Activated CD4-positive, CD25-positive, alpha-beta regulatory T cell treated with anti-CD3 and anti-CD28 coated beads, Interleukin-2, amount 50 U/mL, for 16 hours (primary cell): ENCODE measurements around the gene FSTL1.

Experiments
- DNase-seq: peaks from one replicate; pipeline ENCODE4 v3.0.0-alpha.2; 2020; ENCODE audit warnings: low read depth, low spot score

Gene FSTL1, protein sequence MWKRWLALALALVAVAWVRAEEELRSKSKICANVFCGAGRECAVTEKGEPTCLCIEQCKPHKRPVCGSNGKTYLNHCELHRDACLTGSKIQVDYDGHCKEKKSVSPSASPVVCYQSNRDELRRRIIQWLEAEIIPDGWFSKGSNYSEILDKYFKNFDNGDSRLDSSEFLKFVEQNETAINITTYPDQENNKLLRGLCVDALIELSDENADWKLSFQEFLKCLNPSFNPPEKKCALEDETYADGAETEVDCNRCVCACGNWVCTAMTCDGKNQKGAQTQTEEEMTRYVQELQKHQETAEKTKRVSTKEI

GRCh38 chr3:120450600-120451271 is at the start of gene FSTL1:
Gene FSTL1, minus strand, starts transcription at chr3:120450992. Its CDS starts 246 bp downstream, at chr3:120450746.
- no peak for DNase-seq

DNA sequence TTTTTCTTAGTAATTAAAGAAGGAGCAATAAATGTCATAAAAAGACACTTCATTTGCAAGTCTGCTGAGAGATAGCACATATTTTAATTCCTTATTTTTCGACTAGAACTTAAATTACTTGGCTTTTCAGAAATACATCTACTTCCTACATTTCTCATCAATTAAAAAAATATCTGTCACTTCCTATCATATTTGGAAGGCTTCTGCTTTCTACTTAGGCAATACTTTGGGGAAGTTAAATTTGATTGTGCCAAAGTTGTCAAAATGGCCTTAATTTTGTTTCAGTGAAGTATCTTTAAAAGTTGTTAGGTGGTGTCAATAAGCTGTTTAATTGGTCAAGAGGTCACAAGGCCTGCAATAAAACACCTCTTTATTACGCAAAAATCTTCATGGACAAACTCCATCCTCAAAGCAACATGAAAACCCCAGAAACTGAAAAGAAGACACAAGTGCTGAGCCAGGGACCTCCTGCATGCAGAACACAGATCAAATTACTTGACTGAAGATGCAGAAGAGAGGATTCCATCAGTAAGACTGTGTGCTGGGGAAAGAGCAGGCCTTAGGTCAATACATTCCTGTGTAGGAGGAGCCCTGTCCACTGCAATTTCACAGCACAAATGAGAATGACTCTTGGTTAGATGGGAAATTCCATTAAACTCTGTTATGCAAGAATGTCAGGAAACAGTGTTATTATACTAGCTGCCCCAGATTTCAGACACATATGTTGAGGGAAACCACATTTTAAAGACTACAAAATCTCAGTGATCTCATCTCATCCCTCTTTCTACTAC is 48.0 kb upstream of the FSTL1 start:
- DNase-seq, result no peak

DNA sequence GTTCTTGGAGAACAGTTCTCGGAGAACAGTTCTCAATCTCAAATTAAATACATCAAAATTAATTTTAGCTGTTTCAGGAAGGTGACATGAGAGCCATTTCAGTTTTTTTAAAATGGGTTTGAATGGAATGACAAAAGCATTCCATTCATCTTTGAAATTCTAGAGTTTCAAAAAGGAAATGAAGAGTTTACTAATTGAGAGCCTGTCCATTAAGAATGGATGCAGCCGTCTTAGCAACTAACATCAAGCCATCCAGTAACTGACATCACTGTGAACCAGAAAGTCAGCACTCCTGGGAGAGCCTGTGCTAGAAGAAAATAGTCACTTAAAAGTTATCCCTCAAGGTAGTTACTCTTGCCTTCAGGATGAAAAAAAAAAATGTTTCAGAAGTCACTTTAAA is 47.0 kb upstream of the FSTL1 start:
- no peak for DNase-seq

- no peak for DNase-seq
These were observed 46.5 kb upstream of the FSTL1 start for GRCh38 chr3:120497336-120497735.

- DNase-seq, result no peak
These were observed 45.6 kb upstream of the FSTL1 start for GRCh38 chr3:120496278-120497002.

DNA sequence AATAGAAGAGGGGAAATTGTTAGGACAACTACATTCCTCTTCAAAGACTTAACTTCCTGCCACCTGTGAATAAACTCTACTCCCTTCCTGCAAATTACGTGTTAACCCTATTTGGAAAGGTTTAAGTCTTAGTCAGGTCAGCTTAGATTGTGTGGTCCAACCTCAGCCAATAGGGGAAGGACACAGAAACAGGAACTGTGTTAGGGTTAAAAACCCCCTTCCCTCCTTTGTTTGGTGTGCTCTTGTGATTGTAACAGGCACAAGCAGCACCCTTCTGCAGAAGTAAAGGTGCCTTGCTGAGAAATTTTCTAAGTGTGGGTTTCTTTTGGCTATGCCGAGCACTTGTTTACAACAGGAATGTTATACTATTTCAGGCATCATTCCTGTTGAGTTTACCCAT is 45.0 kb upstream of the FSTL1 start:
- DNase-seq, result no peak

GRCh38 chr3:120492103-120492502 is 41.3 kb upstream of the FSTL1 start:
- DNase-seq, result no peak

DNA sequence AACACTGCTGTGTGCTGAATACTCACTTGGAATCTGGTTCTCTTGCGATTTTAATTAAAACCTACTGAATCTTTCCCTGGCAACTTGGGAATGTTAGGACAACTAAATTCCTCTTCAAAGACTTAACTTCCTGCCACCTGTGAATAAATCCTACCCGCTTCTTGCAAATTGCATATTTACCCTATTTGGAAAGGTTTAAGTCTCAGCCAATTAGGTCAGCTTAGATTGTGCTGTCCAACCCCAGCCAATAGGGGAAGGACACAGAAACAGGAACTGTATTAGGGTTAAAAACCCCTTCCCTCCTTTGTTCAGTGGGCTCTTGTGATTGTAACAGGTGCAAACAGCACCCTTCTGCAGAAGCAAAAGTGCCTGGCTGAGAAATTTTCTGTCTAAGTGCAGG is 38.6 kb upstream of the FSTL1 start:
- DNase-seq, result no peak

DNA sequence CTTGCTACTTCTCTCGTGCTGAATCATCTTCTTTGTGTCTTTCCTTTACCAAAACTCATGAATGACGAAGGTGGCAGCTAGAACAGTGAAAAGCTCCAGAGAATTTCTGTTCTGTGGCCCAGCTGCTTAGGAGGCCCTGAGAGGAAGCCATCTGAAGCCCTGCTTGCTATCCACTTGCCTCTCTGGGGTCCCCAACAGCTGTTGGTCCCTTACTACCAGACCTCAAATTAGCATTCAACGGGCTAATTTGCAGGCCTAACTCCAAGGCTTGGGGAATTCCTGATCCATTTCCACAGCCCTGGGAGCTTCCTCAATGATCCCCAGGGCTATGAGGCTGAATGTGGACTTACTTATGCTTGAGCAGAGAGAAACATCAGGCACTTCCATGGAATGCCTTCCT is 37.5 kb upstream of the FSTL1 start:
- DNase-seq, result no peak

DNA sequence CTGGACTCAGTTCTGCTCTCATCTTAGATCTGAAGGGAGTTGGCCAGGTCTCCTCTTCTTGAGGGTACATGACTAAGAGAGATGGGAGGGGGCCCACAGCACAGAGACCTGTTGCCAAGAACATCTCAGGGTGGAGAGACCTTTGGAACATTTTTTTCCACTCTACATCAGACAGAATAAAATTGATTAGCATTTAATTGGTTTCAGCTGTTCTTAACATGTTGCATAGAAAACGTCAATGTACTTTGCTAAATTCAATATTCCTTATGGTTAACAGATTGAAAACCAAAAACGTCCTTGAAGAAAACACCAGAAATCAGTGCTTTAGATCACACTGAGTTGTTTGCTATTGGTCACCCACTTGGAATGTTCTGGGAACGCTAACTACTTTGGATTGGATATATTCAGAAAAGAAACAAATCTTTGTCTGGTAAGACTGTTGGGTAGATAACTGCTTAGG is 36.4 kb upstream of the FSTL1 start:
- no peak for DNase-seq

DNA sequence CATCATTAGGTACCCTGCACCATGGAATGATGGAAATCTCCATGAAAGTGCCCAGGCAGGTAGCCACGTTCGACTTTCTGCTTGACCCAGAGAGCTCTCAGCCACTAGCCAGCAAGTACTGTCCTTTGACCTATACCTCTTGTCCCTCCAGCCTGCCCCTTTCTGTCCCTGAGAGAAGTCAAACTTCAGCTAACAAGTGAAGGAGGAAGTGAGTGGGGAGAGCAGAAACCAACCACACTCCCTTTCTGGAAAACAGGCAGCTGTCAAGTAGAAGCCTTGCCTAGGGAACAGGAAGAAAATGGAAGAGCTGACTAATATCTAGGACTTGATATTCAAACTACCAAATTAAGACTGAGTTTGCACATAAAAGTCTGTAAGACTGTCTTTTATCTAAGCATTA is 30.3 kb upstream of the FSTL1 start:
- no peak for DNase-seq

DNA sequence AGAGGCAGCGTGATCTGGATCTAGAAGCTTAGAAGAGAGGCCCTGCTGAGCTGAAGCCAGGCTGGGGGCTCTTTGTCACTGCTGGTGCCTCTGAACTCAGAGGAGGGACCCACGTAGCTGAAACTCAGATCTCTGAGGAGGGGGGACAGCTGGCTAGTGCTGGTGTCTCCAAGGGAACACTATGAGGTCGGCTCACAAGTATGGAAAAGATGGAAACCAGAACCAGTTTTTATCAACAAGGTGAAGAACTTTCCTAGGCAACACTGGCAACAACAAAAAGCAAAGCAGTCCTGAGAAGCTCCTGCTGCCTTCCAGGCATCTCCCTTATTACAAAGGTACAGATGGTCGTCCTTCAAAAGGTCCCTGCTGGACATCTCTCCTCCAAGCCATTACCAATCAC is 27.0 kb upstream of the FSTL1 start:
- no peak for DNase-seq

GRCh38 chr3:120475722-120476377 is 25.1 kb upstream of the FSTL1 start:
- DNase-seq, result no peak

- DNase-seq, result no peak
These were observed 23.3 kb upstream of the FSTL1 start for GRCh38 chr3:120473896-120474675.

DNA sequence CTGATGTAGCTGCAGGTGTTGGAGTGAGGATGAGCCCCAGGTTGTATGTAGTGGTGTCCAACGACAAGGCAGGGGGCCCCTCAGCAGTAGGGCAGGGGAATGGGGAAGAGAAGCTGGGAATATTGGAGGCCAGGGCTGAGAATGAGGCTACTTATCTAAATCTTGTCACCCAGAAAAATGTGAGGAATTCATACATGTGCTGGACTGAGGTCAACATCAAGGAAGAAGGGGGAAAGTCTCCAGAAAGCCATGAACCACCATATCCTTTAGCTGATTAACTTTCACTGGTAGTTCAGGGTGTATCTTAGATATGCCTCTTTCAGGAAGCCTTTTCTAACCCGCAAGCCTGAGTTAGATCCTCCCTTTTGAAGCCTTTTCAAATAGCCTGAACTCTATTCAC is 22.6 kb upstream of the FSTL1 start:
- DNase-seq, result no peak

DNA sequence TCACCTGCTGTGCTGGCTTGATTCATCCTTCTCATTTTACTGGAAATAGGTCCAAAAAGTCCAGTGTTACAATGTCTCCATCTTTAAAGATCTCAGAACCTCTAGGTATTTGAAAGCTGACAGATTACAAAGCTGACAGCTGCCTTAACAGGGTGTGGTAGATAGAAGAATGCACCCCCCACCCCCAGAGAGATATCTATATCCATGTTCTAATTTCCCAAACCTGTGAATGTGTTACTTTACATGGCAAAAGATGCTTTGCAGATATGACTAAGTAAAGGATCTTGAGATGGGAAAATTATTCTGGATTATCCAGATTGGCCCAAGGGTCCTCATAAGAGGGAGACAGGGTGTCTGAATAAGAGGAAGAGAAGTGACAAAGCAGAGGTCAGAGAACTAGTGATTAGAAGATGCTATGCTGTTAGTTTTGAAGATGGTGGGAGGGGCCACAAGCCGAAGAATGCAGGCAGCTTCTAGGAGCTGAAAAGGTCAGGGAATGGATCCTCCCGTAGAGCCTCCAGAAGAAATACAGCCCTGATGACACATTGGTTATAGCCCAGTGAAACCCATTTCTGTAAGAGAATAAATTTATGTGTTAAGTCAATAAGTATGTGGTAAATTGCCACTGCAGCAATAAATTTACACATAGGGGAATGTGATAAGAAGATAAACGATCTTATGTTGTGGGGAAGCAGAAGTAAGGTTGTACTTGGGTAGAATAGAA is 21.5 kb upstream of the FSTL1 start:
- no peak for DNase-seq

DNA sequence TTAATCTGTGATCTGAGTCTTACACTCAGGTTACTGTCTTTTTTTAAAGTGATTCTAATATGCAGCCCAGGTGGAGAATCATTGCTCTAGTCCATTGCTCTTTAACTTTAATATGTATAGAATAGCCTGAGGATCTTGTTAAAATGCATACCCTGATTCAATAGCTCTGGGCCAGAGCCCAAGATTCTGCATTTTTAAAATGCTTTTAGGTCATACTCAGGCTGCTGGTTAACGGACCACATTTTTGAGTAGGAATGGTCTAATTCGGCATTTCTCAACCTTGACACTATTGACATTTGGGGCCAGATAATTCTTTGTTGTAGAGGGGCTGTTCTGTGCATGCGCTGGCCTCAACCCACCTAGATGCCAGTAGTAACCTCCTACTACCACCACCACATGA is 20.9 kb upstream of the FSTL1 start:
- DNase-seq, result no peak

- no peak for DNase-seq
These were observed 20.1 kb upstream of the FSTL1 start for GRCh38 chr3:120470870-120471269.

- DNase-seq, result no peak
These were observed 19.1 kb upstream of the FSTL1 start for GRCh38 chr3:120469882-120470301.

- DNase-seq, result no peak
These were observed 18.6 kb upstream of the FSTL1 start for GRCh38 chr3:120469440-120469839.
